ENCODE measurements around the gene MSRB1. TPM values are rescaled to one million over a fixed set of nuclear protein-coding genes. Genes with fewer than 3 reads are reported as not detected.
A peak's percentile ranks its signal among the peaks of the same experiment; 100 is the strongest.

Gene MSRB1
- total and polyA plus RNA-seq, 9 of the 15 experiments (the other 6 are each of a cell fraction or from before 2014, with no cell fraction given): 5.4 to 33.7 (median 25.7) TPM

DNA sequence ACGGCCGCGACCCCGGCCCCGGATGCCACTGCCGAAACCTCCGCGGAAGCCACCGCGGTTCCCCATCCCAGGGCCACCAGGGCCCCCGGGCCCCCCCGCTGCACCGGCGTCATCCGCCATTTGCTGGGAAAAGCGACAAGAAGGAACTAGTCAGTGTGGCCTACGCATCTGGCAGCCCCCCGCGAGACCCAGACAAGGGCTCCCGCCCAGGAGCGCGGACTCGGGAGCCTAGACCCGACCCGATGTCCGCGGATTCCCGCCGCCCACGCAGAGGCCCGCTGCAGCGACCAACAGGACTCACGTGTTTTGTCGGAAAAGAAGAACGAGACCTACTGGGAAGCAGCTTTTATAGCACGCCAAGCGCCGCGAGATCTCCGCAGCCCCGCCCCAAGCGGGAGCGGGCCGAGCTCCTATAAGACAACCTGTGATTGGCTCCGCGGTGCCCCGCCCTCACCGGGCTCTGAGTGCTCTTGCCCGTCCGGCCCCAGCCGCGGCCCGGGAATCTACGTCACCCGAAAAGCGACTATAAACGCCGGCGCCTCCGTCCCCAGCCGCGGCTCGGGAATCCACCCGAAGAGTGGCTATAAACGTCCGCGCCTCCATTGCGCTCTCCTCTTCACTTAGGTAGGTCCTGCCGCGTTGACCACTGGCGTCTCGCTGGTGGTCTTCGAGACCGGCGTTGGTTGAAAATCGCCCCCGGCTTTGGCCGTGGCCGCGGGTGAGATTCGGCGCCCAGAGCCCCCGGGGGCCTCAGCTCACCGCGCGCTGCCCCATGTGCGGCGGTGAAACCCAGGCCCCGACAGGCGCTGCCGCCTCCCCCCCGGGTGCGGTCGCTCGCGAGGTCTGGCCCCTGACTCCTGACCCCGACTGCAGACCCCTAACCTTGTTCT lies 21.8 kb upstream of the MSRB1 start, which contains the start of gene RPS2 (continued):
- TF ChIP-seq RCOR1 (IDR thresholded peaks at IDR 0.05; ENCODE audit: borderline replicate concordance in 1 of 2, low read depth in 2 of 2, low read length in 2 of 2) (0 out of 4 replicates have a peak, but pooled peaks of 1 of the 2 experiments have one; percentile 7), JUND (IDR thresholded peaks at IDR 0.05; ENCODE audit: borderline replicate concordance, low read depth, low read length) (0 out of 2 replicates have a peak, but pooled peaks have one; percentile 53), JUND (tag; IDR thresholded peaks at IDR 0.05; ENCODE audit: borderline replicate concordance, low read depth, low read length) (no peak), TCF3 (CRISPR knock-in tag; IDR thresholded peaks at IDR 0.05) (0 out of 2 replicates have a peak, but pooled peaks have one; percentile 5), HIVEP1 (CRISPR knock-in tag; IDR thresholded peaks at IDR 0.05) (no peak), NELFE (IDR thresholded peaks at IDR 0.05; ENCODE audit: insufficient read depth, insufficient read length) (peak; percentile 87), SRSF7 (optimal IDR thresholded peaks at IDR 0.05; ENCODE audit: low read depth, low read length) (no peak)
- TF ChIP-seq, protein P1, sequence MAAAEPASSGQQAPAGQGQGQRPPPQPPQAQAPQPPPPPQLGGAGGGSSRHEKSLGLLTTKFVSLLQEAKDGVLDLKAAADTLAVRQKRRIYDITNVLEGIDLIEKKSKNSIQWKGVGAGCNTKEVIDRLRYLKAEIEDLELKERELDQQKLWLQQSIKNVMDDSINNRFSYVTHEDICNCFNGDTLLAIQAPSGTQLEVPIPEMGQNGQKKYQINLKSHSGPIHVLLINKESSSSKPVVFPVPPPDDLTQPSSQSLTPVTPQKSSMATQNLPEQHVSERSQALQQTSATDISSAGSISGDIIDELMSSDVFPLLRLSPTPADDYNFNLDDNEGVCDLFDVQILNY (CRISPR knock-in tag; IDR thresholded peaks at IDR 0.05): no peak
- TF ChIP-seq, protein P2, sequence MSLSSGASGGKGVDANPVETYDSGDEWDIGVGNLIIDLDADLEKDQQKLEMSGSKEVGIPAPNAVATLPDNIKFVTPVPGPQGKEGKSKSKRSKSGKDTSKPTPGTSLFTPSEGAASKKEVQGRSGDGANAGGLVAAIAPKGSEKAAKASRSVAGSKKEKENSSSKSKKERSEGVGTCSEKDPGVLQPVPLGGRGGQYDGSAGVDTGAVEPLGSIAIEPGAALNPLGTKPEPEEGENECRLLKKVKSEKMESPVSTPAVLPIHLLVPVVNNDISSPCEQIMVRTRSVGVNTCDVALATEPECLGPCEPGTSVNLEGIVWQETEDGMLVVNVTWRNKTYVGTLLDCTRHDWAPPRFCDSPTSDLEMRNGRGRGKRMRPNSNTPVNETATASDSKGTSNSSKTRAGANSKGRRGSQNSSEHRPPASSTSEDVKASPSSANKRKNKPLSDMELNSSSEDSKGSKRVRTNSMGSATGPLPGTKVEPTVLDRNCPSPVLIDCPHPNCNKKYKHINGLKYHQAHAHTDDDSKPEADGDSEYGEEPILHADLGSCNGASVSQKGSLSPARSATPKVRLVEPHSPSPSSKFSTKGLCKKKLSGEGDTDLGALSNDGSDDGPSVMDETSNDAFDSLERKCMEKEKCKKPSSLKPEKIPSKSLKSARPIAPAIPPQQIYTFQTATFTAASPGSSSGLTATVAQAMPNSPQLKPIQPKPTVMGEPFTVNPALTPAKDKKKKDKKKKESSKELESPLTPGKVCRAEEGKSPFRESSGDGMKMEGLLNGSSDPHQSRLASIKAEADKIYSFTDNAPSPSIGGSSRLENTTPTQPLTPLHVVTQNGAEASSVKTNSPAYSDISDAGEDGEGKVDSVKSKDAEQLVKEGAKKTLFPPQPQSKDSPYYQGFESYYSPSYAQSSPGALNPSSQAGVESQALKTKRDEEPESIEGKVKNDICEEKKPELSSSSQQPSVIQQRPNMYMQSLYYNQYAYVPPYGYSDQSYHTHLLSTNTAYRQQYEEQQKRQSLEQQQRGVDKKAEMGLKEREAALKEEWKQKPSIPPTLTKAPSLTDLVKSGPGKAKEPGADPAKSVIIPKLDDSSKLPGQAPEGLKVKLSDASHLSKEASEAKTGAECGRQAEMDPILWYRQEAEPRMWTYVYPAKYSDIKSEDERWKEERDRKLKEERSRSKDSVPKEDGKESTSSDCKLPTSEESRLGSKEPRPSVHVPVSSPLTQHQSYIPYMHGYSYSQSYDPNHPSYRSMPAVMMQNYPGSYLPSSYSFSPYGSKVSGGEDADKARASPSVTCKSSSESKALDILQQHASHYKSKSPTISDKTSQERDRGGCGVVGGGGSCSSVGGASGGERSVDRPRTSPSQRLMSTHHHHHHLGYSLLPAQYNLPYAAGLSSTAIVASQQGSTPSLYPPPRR (CRISPR knock-in tag; IDR thresholded peaks at IDR 0.05; ENCODE audit: borderline replicate concordance): peak; percentile 78
